Retinal pigment epithelial cell (primary cell): Measurements from ENCODE around the gene FLCN.

Experiments
- DNase-seq: peaks from one replicate; pipeline ENCODE4 v3.0.0-alpha.2; 2010; ENCODE audit warnings: low read depth
- H3K4me3 ChIP-seq: 2 replicates; pipeline ENCODE4 v1.5.1; 2011; ENCODE audit warnings: mild to moderate bottlenecking, low read length, control low read depth, moderate library complexity
- CTCF ChIP-seq: conservative IDR thresholded peaks from 2 replicates; pipeline ENCODE4 v1.5.1; 2011; ENCODE audit warnings: low read depth, low read length, control low read depth, inconsistent platforms

Gene FLCN

GRCh38 chr17:17183744-17184143 lies 53.2 kb downstream of the FLCN start:
- TF ChIP-seq CTCF: no peak
- DNase-seq: no peak
- H3K4me3 ChIP-seq: no peak overlapping the region

GRCh38 chr17:17182598-17183136 lies 54.3 kb downstream of the FLCN start:
- DNase-seq: no peak
- no peak overlapping the region for H3K4me3 ChIP-seq
- no peak for TF ChIP-seq CTCF

- no peak for TF ChIP-seq CTCF
- no peak for DNase-seq
- no peak overlapping the region for H3K4me3 ChIP-seq
Measured at GRCh38 chr17:17181666-17182597, 55.0 kb downstream of the FLCN start.

- no peak for TF ChIP-seq CTCF
- no peak overlapping the region for H3K4me3 ChIP-seq
- DNase-seq: no peak
Measured at GRCh38 chr17:17180741-17181525, 56.0 kb downstream of the FLCN start.

- no peak for TF ChIP-seq CTCF
- no peak for DNase-seq
- no peak overlapping the region for H3K4me3 ChIP-seq
Measured at GRCh38 chr17:17180141-17180603, 56.8 kb downstream of the FLCN start.

GRCh38 chr17:17179371-17179827 lies 57.6 kb downstream of the FLCN start:
- H3K4me3 ChIP-seq: no peak overlapping the region
- no peak for TF ChIP-seq CTCF
- DNase-seq: no peak
